IMR-90 (cell line): Measurements from ENCODE around the gene GNAI2. TPM values are rescaled to one million over a fixed set of nuclear protein-coding genes. Genes with fewer than 3 reads are reported as not detected.

ENCODE experiments used
- ATAC-seq: fragments of 200-7000 bp; cut with Tn5 transposase; 2 replicates; pipeline ENCODE4 v1.9.1; 2020; ENCODE audit warnings: low read depth, mild to moderate bottlenecking, moderate library complexity
- BruUV-seq: library from RNA; stranded (reverse); fragments of 400-500 nt; replicated peaks from 2 replicates; lab custom pipeline; 2021; lab: Mats Ljungman, UMichigan
- CTCF ChIA-PET: fragments of 300-600 bp; formaldehyde crosslinking; extraction: SDS; loops from one replicate; lab custom pipeline; 2021; ENCODE audit warnings: antibody characterized with exemption; lab: Yijun Ruan, JAX
- POLR2A ChIA-PET: fragments of 300-600 bp; sonication (Branson Sonifier 250); formaldehyde crosslinking; loops from one replicate; lab custom pipeline; 2022; ENCODE audit warnings: antibody characterized with exemption; ENCODE audit not compliant: unreplicated experiment; lab: Charles Lee
- DNase-seq: peaks from one replicate; pipeline ENCODE4 v3.0.0; 2013
- H2AFZ ChIP-seq: replicated peaks from 2 replicates; pipeline ENCODE3; 2013; ENCODE audit warnings: low read length, mild to moderate bottlenecking; ENCODE audit not compliant: poor library complexity
- H2AK5ac ChIP-seq: 2 replicates; pipeline ENCODE4 v1.6.1; 2013; ENCODE audit warnings: low read depth, low read length, inconsistent platforms
- H2AK9ac ChIP-seq: replicated peaks from 2 replicates; pipeline ENCODE3; 2013; ENCODE audit warnings: mild to moderate bottlenecking, low read depth, low read length, moderate library complexity; ENCODE audit not compliant: poor library complexity
- H2BK120ac ChIP-seq: 2 replicates; pipeline ENCODE4 v1.6.1; 2013; ENCODE audit warnings: low read depth, low read length, inconsistent platforms
- H2BK15ac ChIP-seq: 3 replicates; pipeline ENCODE4 v1.6.1; 2013; ENCODE audit warnings: low read depth, low read length, inconsistent platforms
- H2BK20ac ChIP-seq: 2 replicates; pipeline ENCODE4 v1.6.1; 2013; ENCODE audit warnings: low read depth, mild to moderate bottlenecking, inconsistent platforms, low read length, moderate library complexity
- H2BK5ac ChIP-seq: 2 replicates; pipeline ENCODE4 v1.6.1; 2013; ENCODE audit warnings: mild to moderate bottlenecking, low read depth, low read length, inconsistent platforms; ENCODE audit not compliant: poor library complexity, severe bottlenecking
- H3K14ac ChIP-seq: replicated peaks from 2 replicates; pipeline ENCODE4 v1.6.1; 2013; ENCODE audit warnings: low read depth, low read length, inconsistent platforms
- H3K18ac ChIP-seq: 2 replicates; pipeline ENCODE4 v1.6.1; 2013; ENCODE audit warnings: low read depth, low read length, control low read depth
- H3K23ac ChIP-seq: 2 replicates; pipeline ENCODE4 v1.6.1; 2013; ENCODE audit warnings: low read depth, low read length, inconsistent platforms
- H3K27ac ChIP-seq: 2 replicates; pipeline ENCODE4 v1.5.1; 2013; ENCODE audit warnings: mild to moderate bottlenecking, control low read depth, low read length; ENCODE audit not compliant: insufficient read depth
- H3K27me3 ChIP-seq: 2 replicates; pipeline ENCODE4 v1.6.1; 2013; ENCODE audit warnings: low read length; ENCODE audit not compliant: control insufficient read depth, insufficient read depth
- H3K36me3 ChIP-seq: 2 replicates; pipeline ENCODE4 v1.6.1; 2013; ENCODE audit warnings: low read length, mixed read lengths; ENCODE audit not compliant: control insufficient read depth, insufficient read depth
- H3K4ac ChIP-seq: 2 replicates; pipeline ENCODE4 v1.6.1; 2013; ENCODE audit warnings: low read depth, low read length, inconsistent platforms
- H3K4me1 ChIP-seq: 2 replicates; pipeline ENCODE4 v1.6.1; 2013; ENCODE audit warnings: low read length, mixed read lengths; ENCODE audit not compliant: control insufficient read depth, insufficient read depth
- H3K4me2 ChIP-seq: 2 replicates; pipeline ENCODE4 v1.6.1; 2013; ENCODE audit warnings: low read depth, mild to moderate bottlenecking, control low read depth, low read length, moderate library complexity
- H3K4me3 ChIP-seq: 2 replicates; pipeline ENCODE4 v1.5.1; 2013; ENCODE audit warnings: low read depth, mild to moderate bottlenecking, control low read depth, low read length, moderate library complexity; ENCODE audit not compliant: insufficient read depth
- H3K56ac ChIP-seq: 2 replicates; pipeline ENCODE4 v1.6.1; 2013; ENCODE audit warnings: low read length, inconsistent platforms; ENCODE audit not compliant: insufficient read depth; ENCODE audit errors: extremely low read depth
- H3K79me1 ChIP-seq, 2 experiments: 2 replicates each; pipeline ENCODE4 v1.6.1; 2013; ENCODE audit warnings: low read length in 2 of 2, inconsistent platforms in 1 of 2, low read depth in 1 of 2
- H3K9ac ChIP-seq: 2 replicates; pipeline ENCODE4 v1.6.1; 2013; ENCODE audit warnings: low read depth, low read length, control low read depth
- H3K9me1 ChIP-seq: 2 replicates; pipeline ENCODE4 v1.6.1; 2013; ENCODE audit warnings: low read length, inconsistent platforms; ENCODE audit not compliant: insufficient read depth
- H3K9me3 ChIP-seq: 2 replicates; pipeline ENCODE4 v1.6.1; 2013; ENCODE audit warnings: low read length; ENCODE audit not compliant: control insufficient read depth, insufficient read depth
- H4K20me1 ChIP-seq: 2 replicates; pipeline ENCODE4 v1.6.1; 2013; ENCODE audit warnings: low read length, inconsistent platforms; ENCODE audit not compliant: insufficient read depth
- H4K5ac ChIP-seq: 2 replicates; pipeline ENCODE4 v1.6.1; 2013; ENCODE audit warnings: mild to moderate bottlenecking, low read depth, low read length, control low read depth
- H4K8ac ChIP-seq, 2 experiments: 2 replicates each; pipeline ENCODE4 v1.6.1; 2013; ENCODE audit warnings: low read depth in 2 of 2, low read length in 2 of 2, control low read depth in 1 of 2, inconsistent platforms in 1 of 2
- H4K91ac ChIP-seq: 2 replicates; pipeline ENCODE4 v1.6.1; 2013; ENCODE audit warnings: low read depth, low read length, inconsistent platforms; ENCODE audit not compliant: insufficient read depth
- CEBPB ChIP-seq: IDR thresholded peaks from 2 replicates; pipeline ENCODE4 v1.6.1; 2012; ENCODE audit warnings: low read depth, low read length, improper control_type of control experiment
- MAFK ChIP-seq: IDR thresholded peaks from 2 replicates; pipeline ENCODE4 v1.6.1; 2012; ENCODE audit warnings: low read depth, low read length, improper control_type of control experiment
- POLR2A ChIP-seq: IDR thresholded peaks from 2 replicates; pipeline ENCODE4 v1.6.1; 2012; ENCODE audit warnings: mild to moderate bottlenecking, low read depth, low read length
- WGBS, 2 experiments: methylation state at CpG; one replicate each; pipeline versions ENCODE4 v1.1.5 to v1.1.7; 2013; ENCODE audit warnings: missing lambda C conversion rate in 2 of 2; ENCODE audit not compliant: insufficient read length in 1 of 2; ENCODE audit errors: extremely low coverage in 2 of 2; 5-methylcytosine and 5-hydroxymethylcytosine counted together
- dilution Hi-C: fragments of 300-500 bp; cut with HindIII; formaldehyde crosslinking; loops from one replicate; pipeline ENCODE4 v1.14.3; 2018; ENCODE audit warnings: low sequenced_read_pairs; ENCODE audit not compliant: unreplicated experiment
- in situ Hi-C: fragments of 300-500 bp; cut with MboI; formaldehyde crosslinking; loops from 3 replicates; pipeline ENCODE4 v1.14.3; 2019; ENCODE audit warnings: low sequenced_read_pairs, inconsistent platforms, mixed read lengths
- intact Hi-C: fragments of 100-400 bp; cut with micrococcal nuclease; formaldehyde crosslinking; loops from 2 replicates; pipeline ENCODE4 v1.10.0; 2022
- polyA plus RNA-seq, 3 experiments: library from polyadenylated mRNA; depleted of rRNA; stranded (reverse); fragments of >200 nt; gene quantifications; 2 replicates each; pipeline ENCODE4 v1.2.3, GENCODE V29; 2012; ENCODE audit warnings: low replicate concordance in 1 of 3
- total RNA-seq: library from RNA; depleted of rRNA; stranded (reverse); fragments of >200 nt; gene quantifications from 2 replicates; pipeline ENCODE4 v1.2.3, GENCODE V29; 2012

Gene GNAI2
- total and polyA plus RNA-seq, 2 of the 4 experiments (the other 2 are of a cell fraction), result 867 to 1,079 TPM

DNA sequence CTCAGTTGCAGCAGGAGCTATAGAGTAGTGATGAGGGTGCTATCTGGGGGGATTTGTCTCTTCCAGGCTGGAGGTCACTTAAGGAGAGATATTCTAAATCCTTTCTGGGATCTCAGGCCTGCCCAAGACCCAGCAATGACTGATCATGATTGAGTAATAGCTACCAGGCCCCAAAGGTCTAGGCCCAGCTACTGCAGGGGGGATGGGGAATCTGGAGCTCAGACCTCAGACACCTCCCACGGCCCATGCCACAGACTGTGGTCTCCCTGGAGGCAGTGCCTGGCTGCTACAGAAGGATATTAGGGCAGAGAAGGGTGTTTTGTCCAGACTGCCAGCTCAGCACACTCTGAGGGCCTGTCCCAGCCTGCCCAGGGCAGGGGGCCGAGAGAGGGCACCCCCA, 24.1 kb upstream of the GNAI2 start:
- no peaks in the 10 kb centered on the region for H3K9me1 ChIP-seq
- H3K4me2 ChIP-seq, result no peak overlapping the region
- peaks cover 28% of the 10 kb centered on the region for H3K27me3 ChIP-seq
- no peak overlapping the region for H3K14ac ChIP-seq
- H3K9me3 ChIP-seq, result no peaks in the 10 kb centered on the region
- H3K79me1 ChIP-seq, result no peaks in the 10 kb centered on the region
- H2BK15ac ChIP-seq, result no peak overlapping the region
- POLR2A ChIA-PET, result no interaction called here
- no peak overlapping the region for H3K4ac ChIP-seq
- peaks cover 2% of the 10 kb centered on the region; the same call in 1 of the 2 replicates for H3K4me1 ChIP-seq
- no peak overlapping the region for H2BK5ac ChIP-seq
- H2BK120ac ChIP-seq, result no peak overlapping the region
- H3K23ac ChIP-seq, result no peak overlapping the region
- dilution Hi-C loops (no loop called here), intact Hi-C loops (no loop called here), in situ Hi-C loops (no loop called here)
- no TSS peak for BruUV-seq
- WGBS, 2 experiments, result 100% methylated on average over 1 of the region's 2 CpGs; no CpG with 5 or more reads in 1 of the 2 experiments
- no peak for TF ChIP-seq POLR2A
- TF ChIP-seq CEBPB, result peak; percentile 81
- 0 out of 2 replicates have a peak, but pooled peaks have one; percentile 2 for TF ChIP-seq MAFK
- no peak overlapping the region for H3K18ac ChIP-seq
- H4K8ac ChIP-seq, result no peak overlapping the region
- no peak overlapping the region for H2AK9ac ChIP-seq
- ATAC-seq (peak; percentile 84), DNase-seq (peak; percentile 20)
- H2AFZ ChIP-seq, result no peak overlapping the region
- no peak overlapping the region for H3K9ac ChIP-seq
- no peak overlapping the region for H2BK20ac ChIP-seq
- no peak overlapping the region for H4K5ac ChIP-seq
- CTCF ChIA-PET, result interaction anchor here (1.2 to 1.3 kb wide), 2 partner anchors 14 to 35 kb away, joined by 4 to 5 read pairs; no protein-coding TSS in a partner anchor
- H3K56ac ChIP-seq, result no peak overlapping the region
- no peak overlapping the region for H2AK5ac ChIP-seq
- H3K27ac ChIP-seq, result no peak overlapping the region
- H4K20me1 ChIP-seq, result no peaks in the 10 kb centered on the region
- H3K4me3 ChIP-seq, result no peak overlapping the region
- H4K91ac ChIP-seq, result no peak overlapping the region
- no peaks in the 10 kb centered on the region for H3K36me3 ChIP-seq
